HG02610 (cell line): Measurements from ENCODE around the gene GLDN.

ENCODE experiments used
- ATAC-seq: cut with Tn5 transposase; IDR thresholded peaks from one replicate; pipeline ENCODE4 v1.9.1; 2021; ENCODE audit warnings: mild to moderate bottlenecking, moderate library complexity; ENCODE audit not compliant: unreplicated experiment

GLDN gene

DNA sequence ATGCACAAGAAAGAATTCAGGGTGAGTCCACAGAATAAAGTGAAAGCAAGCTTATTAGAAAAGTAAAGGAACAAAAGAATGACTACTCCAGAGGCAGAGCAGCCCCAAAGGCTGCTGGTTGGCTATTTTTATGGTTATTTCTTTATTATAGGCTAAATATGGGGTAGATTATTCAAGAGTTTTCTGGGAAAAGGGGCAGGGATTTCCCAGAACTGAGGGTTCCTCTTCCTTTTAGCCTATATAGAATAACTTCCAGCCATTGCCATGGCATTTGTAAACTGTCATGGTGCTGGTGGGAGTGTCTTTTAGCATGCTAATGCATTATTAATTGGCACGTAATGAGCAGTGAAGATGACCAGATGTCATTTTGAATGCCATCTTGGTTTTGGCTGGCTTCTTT is 13.6 kb downstream of the GLDN start:
- no peak for ATAC-seq

DNA sequence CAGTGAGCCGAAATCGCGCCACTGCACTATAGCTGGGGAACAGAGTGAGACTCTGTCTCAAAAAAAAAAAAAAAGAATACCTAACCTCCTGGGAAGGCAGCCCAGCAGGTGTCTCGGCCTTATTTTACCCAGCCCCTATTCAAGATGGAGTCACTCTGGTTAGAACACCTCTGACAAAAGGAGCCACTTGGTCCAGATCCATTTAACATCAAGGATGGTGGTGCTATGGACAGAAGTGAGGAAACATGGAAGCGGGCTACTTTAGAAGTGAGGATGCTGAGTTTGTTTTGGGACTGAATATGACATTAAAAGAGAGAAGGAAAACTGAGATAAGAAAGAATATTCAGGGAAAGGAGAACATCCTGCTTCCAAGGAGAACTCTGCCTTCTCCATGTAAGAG is 14.7 kb downstream of the GLDN start:
- no peak for ATAC-seq

DNA sequence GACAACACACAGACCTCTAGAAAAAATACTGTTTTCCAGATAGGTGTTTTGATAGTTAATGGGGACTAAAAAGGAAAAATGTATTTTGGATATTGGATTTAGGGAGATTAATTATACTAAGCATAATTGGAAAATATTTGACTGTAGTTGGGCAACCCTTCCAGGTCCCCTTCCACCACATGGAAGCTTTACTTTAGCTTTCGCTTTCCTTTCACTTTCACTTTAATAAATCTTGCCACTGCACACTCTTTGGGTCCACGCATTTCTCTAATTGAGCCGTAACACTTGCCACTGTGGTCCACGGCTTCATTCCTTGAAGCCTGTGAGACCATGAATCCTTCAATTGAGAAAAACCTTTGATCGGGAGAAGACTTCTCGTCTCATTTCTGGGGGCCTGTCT is 15.5 kb downstream of the GLDN start:
- no peak for ATAC-seq

DNA sequence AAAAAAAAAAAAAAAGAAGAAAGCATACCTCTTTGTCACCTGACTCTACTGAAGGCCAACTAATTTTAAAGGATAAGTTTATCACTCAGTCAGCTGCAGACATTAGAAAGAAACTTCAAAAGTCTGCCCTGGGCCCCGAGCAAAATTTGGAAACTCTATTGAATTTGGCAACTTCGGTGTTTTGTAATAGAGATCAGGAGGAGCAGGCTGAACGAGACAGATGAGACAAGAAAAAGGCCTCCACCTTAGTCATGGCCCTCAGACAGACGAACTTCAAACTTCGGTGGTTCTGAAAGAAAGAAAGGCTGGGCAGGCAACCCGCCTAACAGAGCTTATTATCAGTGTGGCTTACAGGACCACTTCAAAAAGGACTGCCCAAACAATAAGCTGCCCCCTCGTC is 18.5 kb downstream of the GLDN start:
- no peak for ATAC-seq

DNA sequence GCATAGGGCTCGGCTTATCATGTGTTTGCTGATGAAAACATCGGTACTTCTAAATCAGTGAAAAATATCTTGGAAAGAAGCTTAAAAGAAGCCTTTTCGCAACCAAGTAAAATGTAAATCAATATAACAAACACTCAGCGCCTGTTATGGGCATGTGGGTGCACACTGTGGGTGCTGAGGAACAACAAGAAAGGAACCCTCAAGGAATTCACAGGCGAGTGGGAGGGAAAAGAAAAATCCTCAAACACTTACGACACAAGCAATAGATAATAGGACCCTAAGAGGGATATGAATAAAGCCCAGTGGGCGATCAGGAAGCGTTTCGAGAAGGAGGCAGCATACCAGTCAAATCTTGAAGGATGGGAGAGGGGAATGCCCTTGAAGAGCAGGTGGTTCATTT is 21.9 kb downstream of the GLDN start:
- ATAC-seq = no peak

DNA sequence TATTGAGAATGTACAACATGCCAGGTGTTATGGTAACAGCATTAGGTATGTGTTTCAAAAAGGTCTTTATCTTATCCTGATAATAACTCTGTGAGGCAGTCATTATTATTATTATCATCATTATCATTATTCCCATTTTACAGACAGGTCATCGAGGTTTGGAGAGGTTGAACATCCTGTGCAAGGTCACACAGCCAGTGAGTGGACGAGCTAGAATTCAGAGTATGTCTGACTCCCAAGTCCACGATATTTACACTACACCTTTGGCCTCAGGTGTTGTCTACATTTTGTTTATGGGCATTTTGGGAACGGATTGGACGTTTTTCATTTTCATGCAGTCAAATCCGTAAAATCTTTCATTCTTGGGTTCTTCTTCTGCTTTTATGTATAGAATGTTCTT is 24.0 kb downstream of the GLDN start:
- ATAC-seq = no peak

DNA sequence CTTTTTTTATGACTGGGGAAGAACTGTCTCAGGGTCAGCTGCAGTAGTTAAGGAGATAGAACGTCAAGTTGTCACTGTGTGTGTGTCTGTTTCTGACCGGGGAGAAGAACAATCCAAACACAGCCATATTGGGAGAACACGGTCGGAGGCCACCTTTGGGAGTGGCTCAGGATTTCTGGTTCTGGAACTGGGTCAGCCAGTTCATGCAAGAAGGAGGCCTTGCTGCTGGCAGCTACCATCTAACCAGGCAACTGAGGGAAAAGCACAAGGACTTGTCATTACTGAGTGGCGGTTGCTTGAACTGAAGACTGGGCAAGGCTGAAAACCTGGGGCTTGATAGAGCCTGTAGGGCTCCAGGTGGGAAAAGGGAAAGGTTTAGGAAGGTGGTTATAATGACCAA is 24.6 kb downstream of the GLDN start:
- no peak for ATAC-seq

DNA sequence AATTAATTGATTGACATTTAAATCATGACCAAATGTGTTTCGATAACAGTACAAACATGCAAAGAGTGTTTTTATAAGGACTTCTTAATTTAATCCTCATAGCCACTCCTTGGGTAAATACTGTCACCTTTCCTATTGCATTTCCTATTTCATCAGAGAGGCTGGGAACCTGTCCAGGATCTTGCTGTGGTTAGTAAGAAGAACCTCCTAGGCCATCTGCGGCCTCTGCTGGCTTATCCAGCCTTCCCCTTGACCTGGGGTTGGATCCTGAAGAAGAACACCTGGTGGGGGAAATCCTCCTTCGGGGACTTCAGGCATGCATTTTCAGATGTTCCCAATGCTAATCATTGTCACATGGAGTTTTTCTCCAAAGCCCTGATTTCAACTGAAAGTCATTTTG is 25.5 kb downstream of the GLDN start:
- ATAC-seq = no peak

DNA sequence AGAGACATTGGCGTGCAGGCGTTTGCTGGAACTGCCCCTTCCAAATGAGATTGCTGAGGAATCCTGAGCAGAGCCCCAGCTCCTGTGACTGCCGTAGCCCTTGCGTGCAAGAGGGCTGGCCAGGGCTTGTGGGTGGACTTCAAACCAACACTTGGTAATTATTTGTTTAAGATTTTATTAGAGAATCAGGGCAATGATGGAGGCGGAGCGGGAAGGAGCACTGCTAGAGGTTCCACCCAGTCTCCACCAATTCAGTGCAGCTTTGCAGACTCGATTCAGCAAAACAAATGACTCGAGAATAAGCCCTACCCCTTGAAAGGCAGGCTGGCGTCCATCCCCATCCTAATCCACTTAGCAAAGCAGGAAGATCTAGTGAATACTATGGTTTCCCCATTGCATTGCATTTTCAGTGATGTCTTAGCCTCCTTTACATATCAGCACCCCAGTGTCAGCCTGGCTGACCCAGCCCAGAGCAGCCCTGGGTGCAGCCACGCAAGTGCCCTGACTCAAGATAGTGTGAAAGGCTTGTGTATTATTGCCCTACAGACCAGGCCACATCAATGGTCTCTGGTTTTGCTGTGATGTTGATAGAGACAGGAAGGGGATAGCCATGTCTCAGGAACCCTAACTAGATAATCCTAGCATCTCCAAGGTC is 26.0 kb downstream of the GLDN start:
- no peak for ATAC-seq

DNA sequence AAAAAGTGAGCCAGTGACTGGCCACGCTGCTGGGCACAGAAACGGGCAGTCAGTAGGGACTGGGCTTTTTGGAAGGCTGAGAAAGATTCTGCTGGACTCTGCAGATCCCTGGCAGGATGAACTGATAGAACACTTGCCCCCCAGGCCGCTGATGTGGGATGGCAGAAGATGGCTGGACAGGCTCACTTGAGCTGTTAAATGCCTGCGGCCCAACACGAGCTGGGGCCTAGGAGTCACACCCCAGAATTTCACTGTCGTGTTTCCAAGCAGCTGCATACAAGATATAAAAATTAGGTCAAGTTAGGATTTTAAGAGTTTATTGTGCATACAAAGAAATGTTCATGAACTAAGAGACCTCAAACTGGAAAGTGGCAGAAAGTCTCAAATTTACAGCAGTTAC is 26.9 kb downstream of the GLDN start:
- ATAC-seq = no peak

DNA sequence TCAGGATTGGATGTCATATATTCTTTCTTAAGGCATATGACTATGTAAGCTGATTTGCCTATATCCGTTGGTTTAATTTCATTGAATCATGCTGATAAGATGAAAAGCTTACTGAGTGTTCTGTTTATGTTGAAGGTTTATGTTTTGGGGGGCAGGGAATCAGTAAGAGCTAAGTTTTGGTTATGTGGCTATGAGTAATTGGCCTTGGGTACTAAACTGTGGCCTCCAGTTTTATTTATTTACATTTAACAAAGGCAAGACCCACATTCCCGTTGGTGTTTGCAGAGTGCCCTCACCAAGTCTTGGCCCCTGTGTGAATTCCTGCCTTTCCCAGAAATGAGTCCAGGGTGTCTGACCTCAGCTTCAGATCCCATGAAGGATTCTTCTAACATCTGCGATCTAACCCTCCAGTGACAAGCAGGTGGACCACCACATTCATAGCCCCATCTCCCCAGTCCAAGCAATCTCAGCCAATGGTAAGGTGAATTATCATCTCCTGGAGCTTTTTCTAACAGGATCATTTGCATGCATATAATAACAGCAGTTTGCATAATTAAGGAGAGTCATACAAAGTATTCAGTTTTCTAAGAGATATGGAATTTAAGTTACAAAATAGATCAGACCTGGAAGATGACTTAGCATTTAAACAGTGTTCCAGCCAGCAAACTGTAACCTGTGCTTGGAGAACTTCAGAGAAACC is 27.4 kb downstream of the GLDN start:
- no peak for ATAC-seq

DNA sequence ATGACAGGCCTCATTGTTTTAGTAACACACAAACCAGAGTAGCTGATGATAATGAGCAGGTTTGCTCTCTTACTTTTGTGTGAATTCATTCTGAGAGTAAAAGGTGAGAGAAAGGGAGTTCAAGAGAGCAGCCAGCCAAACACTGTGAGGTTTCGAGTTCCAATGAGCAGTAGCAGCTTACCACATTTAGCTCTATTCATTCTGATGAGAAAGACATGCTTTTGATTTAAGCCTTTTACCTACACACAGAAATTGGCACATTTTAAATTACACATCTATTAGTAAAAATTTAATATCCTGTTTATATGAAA is 28.0 kb downstream of the GLDN start:
- peak; percentile 79 for ATAC-seq

DNA sequence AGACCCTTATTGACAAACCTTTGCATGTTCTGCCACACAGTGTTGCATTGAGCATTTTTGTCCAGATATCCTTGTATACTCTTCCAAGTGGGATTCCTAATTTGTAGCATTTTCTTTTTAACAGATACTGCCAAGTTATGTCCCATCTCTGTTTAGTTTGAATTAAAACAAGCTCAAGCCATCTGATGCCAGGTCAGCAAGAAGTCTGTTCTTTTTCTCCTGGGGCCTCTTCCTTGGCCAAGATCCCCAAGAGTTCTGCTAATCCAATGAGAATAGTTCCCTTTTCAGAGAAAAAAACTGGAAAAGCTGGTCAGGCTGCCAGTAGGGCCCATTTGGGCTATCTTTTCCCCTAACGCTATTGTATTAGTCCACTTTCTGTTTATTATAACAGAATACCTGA is 29.8 kb downstream of the GLDN start:
- no peak for ATAC-seq

DNA sequence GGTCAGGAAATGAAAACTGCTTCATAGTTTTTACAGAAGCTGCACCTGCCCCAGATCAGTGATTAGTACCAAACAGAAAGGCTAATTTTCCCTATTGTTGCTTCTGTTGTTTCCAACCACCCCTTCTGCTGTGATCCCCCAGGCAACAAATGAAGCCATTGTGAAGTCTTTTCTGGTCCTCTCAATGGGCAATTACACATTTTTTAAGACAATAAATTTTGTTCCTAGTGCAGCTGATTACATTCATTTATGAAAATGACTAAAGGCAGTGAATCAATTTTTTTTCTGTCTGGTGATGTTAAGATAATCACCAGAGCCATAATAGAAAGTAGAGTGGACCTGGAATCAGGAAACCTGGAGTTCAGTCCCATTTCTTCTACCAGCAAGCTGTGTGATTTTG is 32.7 kb downstream of the GLDN start:
- ATAC-seq = no peak

DNA sequence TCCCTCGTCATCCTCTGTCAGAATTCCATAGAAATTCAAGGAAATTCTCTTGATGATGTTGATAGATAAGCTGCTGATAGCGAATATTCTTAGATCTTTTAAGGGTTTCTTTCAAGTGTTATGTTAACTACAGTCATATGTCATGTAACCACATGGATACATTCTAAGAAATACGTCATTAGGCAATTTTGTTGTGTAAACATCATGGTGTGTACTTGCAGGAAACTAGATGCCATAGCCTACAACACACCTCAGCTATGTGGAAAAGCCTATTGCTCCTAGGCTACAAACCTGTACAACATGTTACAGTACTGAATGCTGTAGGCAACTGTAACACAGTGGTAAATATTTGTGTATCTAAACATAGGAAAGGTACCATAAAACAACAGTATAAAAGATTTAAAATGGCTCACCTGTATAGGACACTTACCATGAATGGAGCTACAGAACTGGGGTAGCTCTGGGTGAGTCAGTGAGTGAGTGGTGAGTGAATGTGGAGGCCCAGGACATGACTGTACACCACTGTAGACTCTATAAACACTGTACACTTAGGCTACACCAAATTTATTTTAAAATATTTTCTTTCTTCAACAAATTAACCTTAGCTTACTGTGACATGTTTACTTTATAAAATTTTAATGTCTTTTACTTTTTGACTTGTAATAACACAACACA is 34.6 kb downstream of the GLDN start:
- no peak for ATAC-seq

DNA sequence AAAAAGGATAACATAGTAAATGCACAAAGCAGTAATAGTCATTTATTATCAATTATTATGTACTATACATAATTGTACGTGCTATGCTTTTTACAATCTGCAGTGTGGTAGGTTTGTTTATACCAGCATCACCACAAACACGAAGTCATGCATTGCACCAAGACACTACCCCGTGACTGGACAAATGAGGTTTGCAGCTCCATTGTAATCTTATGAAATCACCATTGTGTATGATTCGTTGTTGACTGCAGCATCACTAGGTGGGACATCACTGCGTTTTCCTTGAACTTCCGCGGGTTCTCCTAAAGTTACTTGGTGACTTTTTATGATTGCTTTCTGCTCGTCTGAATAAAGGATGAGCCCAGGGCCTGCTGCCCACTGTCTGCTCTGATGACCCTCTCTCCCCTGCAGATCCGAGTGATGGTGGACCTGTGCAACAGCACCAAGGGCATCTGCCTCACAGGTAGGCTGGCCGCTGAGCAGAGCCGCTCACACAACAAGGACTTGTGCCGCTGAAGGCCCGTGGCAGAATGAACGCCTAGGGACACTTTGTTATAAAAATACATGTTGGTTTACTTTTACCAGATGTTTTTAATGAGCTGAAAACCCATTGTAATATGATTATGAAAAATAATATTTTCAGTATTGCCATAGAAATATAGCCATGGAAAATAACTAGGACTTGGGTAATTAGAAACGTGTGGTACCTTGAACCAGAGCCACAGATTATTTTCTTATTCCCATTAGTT is 35.8 kb downstream of the GLDN start:
- ATAC-seq = no peak

DNA sequence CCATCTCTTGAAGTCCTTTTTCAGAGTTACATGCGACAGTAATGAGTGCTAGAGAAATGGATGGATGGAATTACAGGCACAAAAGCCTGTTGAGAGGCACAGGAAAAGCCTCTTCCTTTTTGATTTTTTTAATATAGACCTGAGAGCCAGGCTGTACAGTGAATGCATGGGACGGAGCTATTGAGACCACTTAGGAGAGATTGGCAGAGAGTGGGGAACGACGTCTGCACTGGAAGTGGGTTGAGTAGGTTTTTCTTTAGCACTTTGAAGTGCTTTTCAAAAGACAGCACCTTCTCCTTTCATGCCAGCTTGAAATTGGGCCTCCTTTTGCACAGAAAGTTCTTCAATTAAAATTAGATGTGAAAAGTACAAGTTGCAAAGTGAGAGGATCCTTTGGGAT is 37.0 kb downstream of the GLDN start:
- ATAC-seq = no peak

DNA sequence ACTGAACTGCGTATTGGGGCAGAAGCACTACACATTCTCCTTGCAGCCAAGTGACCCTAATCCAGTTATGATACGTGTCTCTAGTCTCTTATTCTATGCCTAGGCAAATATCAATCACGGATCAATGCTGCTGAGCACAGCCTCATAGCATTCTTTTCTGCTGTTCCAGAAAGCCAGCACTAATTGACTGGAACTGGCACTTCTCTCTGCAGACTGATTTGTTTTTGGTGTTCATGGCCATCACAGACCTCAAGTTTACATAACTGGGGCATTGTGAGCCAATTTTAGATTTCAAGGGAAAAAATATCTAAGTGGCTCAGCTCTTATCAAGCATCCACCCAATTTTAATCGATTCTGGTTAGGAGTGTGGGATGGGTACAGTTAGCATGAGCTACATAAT is 37.9 kb downstream of the GLDN start:
- no peak for ATAC-seq

DNA sequence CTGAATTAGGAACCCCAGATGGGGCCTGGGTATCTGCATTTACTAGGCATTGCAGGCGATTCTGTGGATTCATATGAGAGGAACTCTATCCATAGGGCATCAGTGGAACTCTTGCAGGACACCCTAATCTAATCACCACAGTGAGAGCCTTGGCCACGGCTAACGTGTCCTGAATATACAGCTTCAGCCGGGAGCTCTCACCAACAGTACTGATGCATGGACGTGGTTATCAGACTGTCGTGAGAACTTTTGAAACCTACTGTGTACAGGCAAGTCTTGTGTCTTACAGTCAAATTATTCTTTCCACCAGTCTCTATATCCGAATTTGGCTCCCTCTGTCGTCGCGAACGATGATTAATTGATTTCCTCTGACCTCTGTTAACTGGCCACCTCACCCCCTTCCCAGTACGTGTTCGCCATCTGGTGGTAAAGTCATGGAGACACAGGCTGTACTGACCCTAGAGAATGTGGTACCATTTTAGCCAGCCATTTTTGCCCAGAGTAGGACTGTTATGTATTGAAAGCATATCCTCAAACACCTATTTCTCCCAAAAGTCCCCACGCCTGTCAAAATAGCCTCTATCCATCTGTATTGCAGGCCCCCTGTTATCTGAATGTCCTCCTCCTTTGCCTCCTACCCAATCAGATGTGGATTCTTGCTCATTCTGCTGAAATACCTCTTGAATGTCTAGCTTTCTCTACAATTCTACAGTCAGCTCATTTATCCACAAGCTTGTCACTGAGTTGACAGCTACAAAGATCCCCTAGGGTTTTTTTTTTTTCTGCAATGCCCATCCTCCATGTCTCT is 39.7 kb downstream of the GLDN start:
- ATAC-seq = peak; percentile 73

DNA sequence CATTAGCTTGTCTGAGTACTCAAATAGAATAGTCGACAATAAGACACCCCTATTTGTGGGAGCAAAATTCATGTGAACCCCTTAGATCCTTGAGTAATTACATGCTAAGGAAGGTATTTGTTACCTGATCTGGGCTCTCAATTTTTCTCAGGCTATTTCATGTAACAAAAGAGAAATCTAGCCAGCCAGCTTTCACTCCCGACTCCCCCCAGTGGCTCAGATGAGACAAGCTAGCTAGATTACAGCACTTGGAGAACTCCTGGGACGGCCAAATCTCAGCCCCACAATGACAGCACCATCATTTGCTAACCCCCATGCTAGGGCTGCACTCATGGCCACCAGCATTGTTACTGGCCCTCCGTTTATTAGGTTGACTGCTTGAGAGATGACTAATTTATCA is 41.3 kb downstream of the GLDN start:
- no peak for ATAC-seq

DNA sequence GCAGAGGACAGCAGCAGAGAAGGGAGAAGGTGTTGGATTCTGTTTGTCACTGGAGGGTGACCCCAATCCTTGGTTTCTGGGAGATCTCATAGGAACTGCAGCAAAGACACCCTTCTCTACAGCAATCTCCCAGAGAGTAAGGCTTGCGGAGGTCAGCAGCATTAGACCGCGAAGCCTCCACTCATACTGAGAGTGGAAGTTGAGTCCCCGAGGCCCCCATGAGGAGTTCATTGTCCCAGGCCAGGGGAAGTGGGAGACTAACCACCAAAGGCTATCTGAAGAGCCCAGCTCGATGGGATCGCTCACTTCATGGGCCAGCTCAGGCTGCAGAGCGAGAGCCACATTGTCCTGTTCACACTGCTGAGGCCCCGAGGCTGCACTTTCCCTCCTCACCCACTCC is 44.6 kb downstream of the GLDN start:
- no peak for ATAC-seq
